HepG2 (cell line): ENCODE measurements around the gene ATP5MC2. TPM values are rescaled to one million over a fixed set of nuclear protein-coding genes. Genes with fewer than 3 reads are reported as not detected.

Experiments used
- ATAC-seq: fragments of 200-7000 bp; cut with Tn5 transposase; 3 replicates; pipeline ENCODE4 v1.9.1; 2020; ENCODE audit warnings: mild to moderate bottlenecking, moderate library complexity
- BruUV-seq: library from RNA; stranded (reverse); fragments of 400-500 nt; replicated peaks from 2 replicates; lab custom pipeline; 2021; lab: Mats Ljungman, UMichigan
- CTCF ChIA-PET: fragments of 300-600 bp; formaldehyde crosslinking; extraction: SDS; loops from one replicate; lab custom pipeline; 2021; ENCODE audit warnings: low total read pairs, inconsistent platforms, low intra/inter-chr PET ratio; lab: Yijun Ruan, JAX
- POLR2A ChIA-PET: fragments of 350-600 bp; sonication (Branson Sonifier 250); formaldehyde crosslinking; loops from one replicate; lab custom pipeline; 2020; ENCODE audit warnings: antibody characterized with exemption, inconsistent platforms; lab: Yijun Ruan, JAX
- DNase-seq: peaks from one replicate; pipeline ENCODE4 v3.0.0-alpha.2; 2015; ENCODE audit warnings: low spot score
- FAIRE-seq: peaks from 3 replicates; lab custom pipeline; 2011; peaks lifted over from hg19 to GRCh38; lab: Jason Lieb, UNC
- H2AFZ ChIP-seq: one replicate; pipeline ENCODE4 v1.6.1; 2011; ENCODE audit warnings: low read length, inconsistent platforms
- H3K27ac ChIP-seq: fragments of 300-600 bp; 3 replicates; pipeline ENCODE4 v1.8.0; 2011; ENCODE audit warnings: mixed run types, mild to moderate bottlenecking, mixed read lengths, low read length, inconsistent platforms; ENCODE audit not compliant: insufficient read depth; ENCODE audit errors: extremely low read length
- H3K27me3 ChIP-seq, 2 experiments: fragments of 200-600 bp in 1 of 2; 2 replicates in 1 of 2; 3 replicates in 1 of 2; pipeline versions ENCODE4 v1.6.0 to v1.8.0; 2011; ENCODE audit warnings: low read length in 2 of 2, mild to moderate bottlenecking in 2 of 2, moderate library complexity in 2 of 2, inconsistent platforms in 1 of 2; ENCODE audit not compliant: insufficient read depth in 2 of 2, control insufficient read depth in 1 of 2
- H3K36me3 ChIP-seq, 2 experiments: fragments of 200-600 bp in 1 of 2; replicated peaks in 1 of 2; 2 replicates in 1 of 2; 3 replicates in 1 of 2; pipeline versions ENCODE4 v1.5.1 to v1.8.0; 2011; ENCODE audit warnings: low read length in 2 of 2, inconsistent platforms in 1 of 2; ENCODE audit not compliant: insufficient read depth in 2 of 2, control insufficient read depth in 1 of 2
- H3K4me1 ChIP-seq: 2 replicates; pipeline ENCODE4 v1.5.1; 2012; ENCODE audit warnings: low read length, inconsistent platforms; ENCODE audit not compliant: insufficient read depth
- H3K4me2 ChIP-seq: 2 replicates; pipeline ENCODE4 v1.6.0; 2011; ENCODE audit warnings: low read depth, low read length, inconsistent platforms
- H3K4me3 ChIP-seq, 3 experiments: fragments of 200-600 bp in 1 of 3; sonication (generic), shearing (Covaris generic) in 1 of 3; replicated peaks in 1 of 3; 2 replicates each; pipeline ENCODE4 v1.5.1; 2011 to 2016; ENCODE audit warnings: low read length in 3 of 3, inconsistent platforms in 2 of 3, low read depth in 2 of 3, mild to moderate bottlenecking in 2 of 3, control low read depth in 1 of 3, mixed read lengths in 1 of 3; ENCODE audit not compliant: insufficient read depth in 1 of 3
- H3K79me2 ChIP-seq: one replicate; pipeline ENCODE4 v1.6.1; 2011; ENCODE audit warnings: low read length, inconsistent platforms; ENCODE audit not compliant: insufficient read depth
- H3K9ac ChIP-seq: 2 replicates; pipeline ENCODE4 v1.6.0; 2011; ENCODE audit warnings: mild to moderate bottlenecking, low read depth, low read length, inconsistent platforms; ENCODE audit not compliant: insufficient read depth
- H3K9me3 ChIP-seq: 2 replicates; pipeline ENCODE4 v1.5.1; 2012; ENCODE audit warnings: mild to moderate bottlenecking, low read length
- H4K20me1 ChIP-seq: 2 replicates; pipeline ENCODE4 v1.6.0; 2011; ENCODE audit warnings: inconsistent platforms, mild to moderate bottlenecking, low read length, moderate library complexity; ENCODE audit not compliant: insufficient read depth
- HOXA5 ChIP-seq: sonication (generic); formaldehyde crosslinking; IDR thresholded peaks from 2 replicates; pipeline ENCODE4 v1.4.0; 2020; ENCODE audit warnings: missing genetic modification reagents
- MLXIP ChIP-seq: sonication (generic); formaldehyde crosslinking; IDR thresholded peaks from 2 replicates; pipeline ENCODE4 v1.9.0; 2021; ENCODE audit warnings: missing genetic modification reagents, borderline replicate concordance
- NFATC3 ChIP-seq: sonication (generic); formaldehyde crosslinking; IDR thresholded peaks from 2 replicates; pipeline ENCODE4 v1.5.1; 2020; ENCODE audit warnings: mild to moderate bottlenecking, missing genetic modification reagents
- RAD21 ChIP-seq: fragments of 450-650 bp; formaldehyde crosslinking; IDR thresholded peaks from 2 replicates; pipeline ENCODE4 v1.5.0; 2020; ENCODE audit warnings: mild to moderate bottlenecking
- SMYD3 ChIP-seq: sonication (generic); formaldehyde crosslinking; IDR thresholded peaks from 2 replicates; pipeline ENCODE4 v1.8.1; 2023; ENCODE audit warnings: mild to moderate bottlenecking, missing genetic modification reagents
- ZFP82 ChIP-seq: sonication (generic); formaldehyde crosslinking; IDR thresholded peaks from 2 replicates; pipeline ENCODE4 v1.5.1; 2020; ENCODE audit warnings: mild to moderate bottlenecking, missing genetic modification reagents, borderline replicate concordance
- ZNF101 ChIP-seq: sonication (generic); formaldehyde crosslinking; IDR thresholded peaks from 2 replicates; pipeline ENCODE4 v1.4.0; 2020; ENCODE audit warnings: mild to moderate bottlenecking, low read depth, missing genetic modification reagents, borderline replicate concordance
- ZNF33A ChIP-seq: sonication (generic); formaldehyde crosslinking; IDR thresholded peaks from 2 replicates; pipeline ENCODE4 v1.5.1; 2020; ENCODE audit warnings: missing genetic modification reagents, mild to moderate bottlenecking, moderate library complexity, borderline replicate concordance
- WGBS: methylation state at CpG from one replicate; pipeline ENCODE4 v1.1.6; 2017; ENCODE audit warnings: low lambda C conversion rate; 5-methylcytosine and 5-hydroxymethylcytosine counted together
- in situ Hi-C: cut with HindIII; loops from 2 replicates; pipeline ENCODE4 v1.10.0; 2017; ENCODE audit warnings: low pct_unique_long_range_greater_than_20kb; ENCODE audit not compliant: extremely low pct_ligation_motif_present
- intact Hi-C: fragments of 100-400 bp; cut with micrococcal nuclease; formaldehyde crosslinking; loops from one replicate; pipeline ENCODE4 v1.10.0; 2022; ENCODE audit not compliant: unreplicated experiment
- polyA plus RNA-seq, 8 experiments: library from polyadenylated mRNA; depleted of rRNA in 3 of 8; stranded (reverse) in 7 of 8; unstranded in 1 of 8; fragments of >200 nt; fragmentation: Illumina TruSeq in 4 of 8; extraction: Trizol in 4 of 8; gene quantifications; 2 replicates each; pipeline versions ENCODE4 v1.2.1 to v1.2.3, GENCODE V29; 2011 to 2016; ENCODE audit warnings: low read depth in 4 of 8, missing spikeins in 1 of 8, mixed read lengths in 1 of 8; ENCODE audit not compliant: insufficient read depth in 1 of 8
- total RNA-seq, 5 experiments: library from RNA; depleted of rRNA; stranded (reverse); fragments of >200 nt; fragmentation: Illumina TruSeq; extraction: Trizol; gene quantifications; 2 replicates each; pipeline ENCODE4 v1.2.3, GENCODE V29; 2016; ENCODE audit warnings: low read depth in 1 of 5
- TF ChIP-seq, protein P1 (sequence below): sonication (generic); formaldehyde crosslinking; IDR thresholded peaks from 2 replicates; pipeline ENCODE4 v1.4.0; 2020; ENCODE audit warnings: mild to moderate bottlenecking, missing genetic modification reagents

ATP5MC2 gene
- total and polyA plus RNA-seq, 2 of the 13 experiments (the other 11 are each of a cell fraction or from before 2014, with no cell fraction given), result 230 to 257 TPM

DNA sequence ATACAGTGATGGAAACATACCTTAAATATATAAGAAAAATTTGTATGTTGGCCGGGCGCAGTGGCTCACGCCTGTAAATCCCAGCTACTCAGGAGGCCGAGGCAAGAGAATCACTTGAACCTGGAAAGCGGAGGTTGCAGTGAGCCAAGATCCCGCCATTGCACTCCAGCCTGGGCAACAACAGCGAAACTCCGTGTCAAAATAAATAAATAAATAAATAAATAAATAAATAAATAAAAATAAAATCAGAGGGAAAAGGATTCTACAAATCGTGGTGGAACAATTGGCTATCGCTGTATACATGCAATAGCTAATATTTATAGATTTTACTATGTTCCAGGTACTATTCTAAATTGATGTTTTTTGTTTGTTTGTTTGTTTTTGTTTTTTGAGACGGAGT lies 48.0 kb downstream of the ATP5MC2 start:
- Histone ChIP-seq H3K9ac (no peak overlapping the region), H3K4me1 (peaks cover 22% of the 10 kb centered on the region), H3K27ac (no peak overlapping the region), H4K20me1 (no peaks in the 10 kb centered on the region)
- CTCF ChIA-PET, result no interaction called here
- WGBS, result 87% methylated on average over 11 of the region's 11 CpGs
- TF ChIP-seq, protein P1, sequence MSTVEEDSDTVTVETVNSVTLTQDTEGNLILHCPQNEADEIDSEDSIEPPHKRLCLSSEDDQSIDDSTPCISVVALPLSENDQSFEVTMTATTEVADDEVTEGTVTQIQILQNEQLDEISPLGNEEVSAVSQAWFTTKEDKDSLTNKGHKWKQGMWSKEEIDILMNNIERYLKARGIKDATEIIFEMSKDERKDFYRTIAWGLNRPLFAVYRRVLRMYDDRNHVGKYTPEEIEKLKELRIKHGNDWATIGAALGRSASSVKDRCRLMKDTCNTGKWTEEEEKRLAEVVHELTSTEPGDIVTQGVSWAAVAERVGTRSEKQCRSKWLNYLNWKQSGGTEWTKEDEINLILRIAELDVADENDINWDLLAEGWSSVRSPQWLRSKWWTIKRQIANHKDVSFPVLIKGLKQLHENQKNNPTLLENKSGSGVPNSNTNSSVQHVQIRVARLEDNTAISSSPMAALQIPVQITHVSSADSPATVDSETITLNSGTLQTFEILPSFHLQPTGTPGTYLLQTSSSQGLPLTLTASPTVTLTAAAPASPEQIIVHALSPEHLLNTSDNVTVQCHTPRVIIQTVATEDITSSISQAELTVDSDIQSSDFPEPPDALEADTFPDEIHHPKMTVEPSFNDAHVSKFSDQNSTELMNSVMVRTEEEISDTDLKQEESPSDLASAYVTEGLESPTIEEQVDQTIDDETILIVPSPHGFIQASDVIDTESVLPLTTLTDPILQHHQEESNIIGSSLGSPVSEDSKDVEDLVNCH, result no peak
- TF ChIP-seq RAD21 (CRISPR knock-in tag), result no peak
- TF ChIP-seq, all 625 proteins: peak for 0
- no peaks in the 10 kb centered on the region for H3K36me3 ChIP-seq
- POLR2A ChIA-PET, result interaction anchor here (2.1 to 3.0 kb wide), 2 partner anchors 31 to 48 kb away, joined by 10 to 26 read pairs; partner anchors contain the start of gene ATP5MC2
- DNase-seq, result no peak
- in situ Hi-C loops (loop anchor here (5.0 kb wide), 1 partner anchor 49 kb away; the partner anchor contains the start of gene ATP5MC2), intact Hi-C loops (no loop called here)
- H3K79me2 ChIP-seq, result peaks cover 30% of the 10 kb centered on the region
- H3K4me3 ChIP-seq, result no peak overlapping the region
- FAIRE-seq, result no peak
- H3K4me2 ChIP-seq, result no peak overlapping the region
- no peaks in the 10 kb centered on the region; a peak in 1 of 5 replicates for H3K27me3 ChIP-seq
- no peak overlapping the region for H2AFZ ChIP-seq
- BruUV-seq, result no TSS peak
- ATAC-seq, result no peak
- no peaks in the 10 kb centered on the region for H3K9me3 ChIP-seq

- Histone ChIP-seq H3K27me3 (no peaks in the 10 kb centered on the region; a peak in 1 of 5 replicates), H4K20me1 (no peaks in the 10 kb centered on the region), H2AFZ (no peak overlapping the region), H3K4me3 (peak overlapping the region; percentile 24 to 95 (median 85); a peak in 5 of 6 replicates), H3K36me3 (no peaks in the 10 kb centered on the region), H3K9me3 (no peaks in the 10 kb centered on the region), H3K9ac (peak overlapping the region; percentile 89), H3K27ac (peak overlapping the region; percentile 88), H3K4me1 (peaks cover 28% of the 10 kb centered on the region), H3K4me2 (peak overlapping the region; percentile 74), H3K79me2 (peaks cover 40% of the 10 kb centered on the region)
- ATAC-seq (no peak; the same call in 2 of the 3 replicates), FAIRE-seq (no peak), DNase-seq (no peak)
- in situ Hi-C loops, result loop anchor here (5.0 kb wide), 1 partner anchor 51 kb away; the partner anchor contains the start of gene ATP5MC2
- 33% methylated on average over 6 of the region's 6 CpGs for WGBS
- intact Hi-C loops, result loop anchor here (1.0 kb wide), 1 partner anchor 50 kb away; the partner anchor contains the start of gene ATP5MC2
- CTCF ChIA-PET, result interaction anchor here (1.2 kb wide), 1 partner anchor 49 kb away, joined by 3 read pairs; the partner anchor contains the start of gene ATP5MC2
- BruUV-seq, result TSS peak; percentile 99
- POLR2A ChIA-PET, result interaction anchor here (0.6 to 3.0 kb wide), 10 partner anchors 10 to 126 kb away, joined by 3 to 31 read pairs (median 5); partner anchors contain the start of genes ATP5MC2 and TARBP2
- TF ChIP-seq ZNF101 (CRISPR knock-in tag) (0 out of 2 replicates have a peak, but pooled peaks have one; percentile 0), NFATC3 (CRISPR knock-in tag) (no peak), ZNF33A (CRISPR knock-in tag) (0 out of 2 replicates have a peak, but pooled peaks have one; percentile 47), MLXIP (CRISPR knock-in tag) (peak; percentile 2; the same call in 1 of the 2 replicates), HOXA5 (CRISPR knock-in tag) (0 out of 2 replicates have a peak, but pooled peaks have one; percentile 8), SMYD3 (CRISPR knock-in tag) (0 out of 2 replicates have a peak, but pooled peaks have one; percentile 1), ZFP82 (CRISPR knock-in tag) (0 out of 2 replicates have a peak, but pooled peaks have one; percentile 59)
Observed at GRCh38 chr12:53626702-53627169, 49.1 kb downstream of the ATP5MC2 start.
